Vagina (tissue), 2 donors: ENCODE data around the gene ZBTB47.

Source experiments
- POLR2A ChIP-seq, 2 donors: fragments of 450-650 bp; IDR thresholded peaks; one replicate each; pipeline ENCODE4 v1.6.1; 2017; ENCODE audit warnings: antibody characterized with exemption in 2 of 2, mild to moderate bottlenecking in 2 of 2, moderate library complexity in 2 of 2
- TF ChIP-seq, protein P1 (sequence below), 3 experiments: fragments of 450-650 bp in 2 of 3; fragments of 200-600 bp in 1 of 3; sonication (generic) in 1 of 3; IDR thresholded peaks; one replicate each; pipeline ENCODE4 v1.5.1; 2017 to 2019; ENCODE audit warnings: antibody characterized with exemption in 3 of 3, mild to moderate bottlenecking in 2 of 3, moderate library complexity in 2 of 3

DNA sequence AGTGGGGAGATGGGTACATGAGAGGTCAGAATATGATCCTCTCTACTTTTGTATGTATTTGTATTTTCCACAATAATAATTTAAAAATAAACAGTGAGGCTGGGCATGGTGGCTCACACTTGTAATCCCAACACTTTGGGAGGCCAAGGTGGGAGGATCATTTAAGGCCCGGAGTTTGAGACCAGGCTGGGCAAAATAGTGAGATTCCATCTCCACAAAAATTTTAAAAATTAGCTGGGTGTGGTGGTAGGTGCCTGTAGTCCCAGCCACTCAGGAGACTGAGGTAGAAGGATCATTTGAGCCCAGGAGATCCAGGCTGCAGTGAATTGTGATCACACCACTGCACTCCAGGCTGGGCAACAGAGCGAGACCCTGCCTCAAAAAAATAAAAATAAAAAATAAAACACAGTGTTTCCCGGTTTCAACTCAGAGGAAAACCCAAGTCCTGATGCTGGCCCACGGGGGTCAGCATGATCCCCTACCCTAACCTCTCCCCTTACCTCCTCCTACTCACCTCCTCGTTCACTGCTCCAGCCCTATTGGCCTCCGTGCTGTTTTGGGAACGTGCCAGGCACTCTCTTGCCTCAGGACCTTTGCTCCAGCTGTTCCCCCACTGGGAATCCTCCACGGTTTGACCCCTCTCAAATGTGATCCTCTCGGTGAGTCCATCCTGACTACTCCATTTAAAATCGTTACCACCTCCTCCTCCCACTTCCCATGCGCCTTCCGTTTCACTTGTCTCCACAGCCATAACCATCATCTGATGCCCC lies 29.0 kb downstream of the ZBTB47 start:
- TF ChIP-seq, protein P1, sequence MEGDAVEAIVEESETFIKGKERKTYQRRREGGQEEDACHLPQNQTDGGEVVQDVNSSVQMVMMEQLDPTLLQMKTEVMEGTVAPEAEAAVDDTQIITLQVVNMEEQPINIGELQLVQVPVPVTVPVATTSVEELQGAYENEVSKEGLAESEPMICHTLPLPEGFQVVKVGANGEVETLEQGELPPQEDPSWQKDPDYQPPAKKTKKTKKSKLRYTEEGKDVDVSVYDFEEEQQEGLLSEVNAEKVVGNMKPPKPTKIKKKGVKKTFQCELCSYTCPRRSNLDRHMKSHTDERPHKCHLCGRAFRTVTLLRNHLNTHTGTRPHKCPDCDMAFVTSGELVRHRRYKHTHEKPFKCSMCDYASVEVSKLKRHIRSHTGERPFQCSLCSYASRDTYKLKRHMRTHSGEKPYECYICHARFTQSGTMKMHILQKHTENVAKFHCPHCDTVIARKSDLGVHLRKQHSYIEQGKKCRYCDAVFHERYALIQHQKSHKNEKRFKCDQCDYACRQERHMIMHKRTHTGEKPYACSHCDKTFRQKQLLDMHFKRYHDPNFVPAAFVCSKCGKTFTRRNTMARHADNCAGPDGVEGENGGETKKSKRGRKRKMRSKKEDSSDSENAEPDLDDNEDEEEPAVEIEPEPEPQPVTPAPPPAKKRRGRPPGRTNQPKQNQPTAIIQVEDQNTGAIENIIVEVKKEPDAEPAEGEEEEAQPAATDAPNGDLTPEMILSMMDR (IDR thresholded peaks at IDR 0.05): no peak
- no peak for TF ChIP-seq POLR2A (IDR thresholded peaks at IDR 0.05)
